ENCODE measurements around the gene PPDPF. TPM values are rescaled to one million over a fixed set of nuclear protein-coding genes. Genes with fewer than 3 reads are reported as not detected.

Gene PPDPF
- polyA plus RNA-seq, 3 donors, result 13.4 to 39.9 (median 26.1) TPM

DNA sequence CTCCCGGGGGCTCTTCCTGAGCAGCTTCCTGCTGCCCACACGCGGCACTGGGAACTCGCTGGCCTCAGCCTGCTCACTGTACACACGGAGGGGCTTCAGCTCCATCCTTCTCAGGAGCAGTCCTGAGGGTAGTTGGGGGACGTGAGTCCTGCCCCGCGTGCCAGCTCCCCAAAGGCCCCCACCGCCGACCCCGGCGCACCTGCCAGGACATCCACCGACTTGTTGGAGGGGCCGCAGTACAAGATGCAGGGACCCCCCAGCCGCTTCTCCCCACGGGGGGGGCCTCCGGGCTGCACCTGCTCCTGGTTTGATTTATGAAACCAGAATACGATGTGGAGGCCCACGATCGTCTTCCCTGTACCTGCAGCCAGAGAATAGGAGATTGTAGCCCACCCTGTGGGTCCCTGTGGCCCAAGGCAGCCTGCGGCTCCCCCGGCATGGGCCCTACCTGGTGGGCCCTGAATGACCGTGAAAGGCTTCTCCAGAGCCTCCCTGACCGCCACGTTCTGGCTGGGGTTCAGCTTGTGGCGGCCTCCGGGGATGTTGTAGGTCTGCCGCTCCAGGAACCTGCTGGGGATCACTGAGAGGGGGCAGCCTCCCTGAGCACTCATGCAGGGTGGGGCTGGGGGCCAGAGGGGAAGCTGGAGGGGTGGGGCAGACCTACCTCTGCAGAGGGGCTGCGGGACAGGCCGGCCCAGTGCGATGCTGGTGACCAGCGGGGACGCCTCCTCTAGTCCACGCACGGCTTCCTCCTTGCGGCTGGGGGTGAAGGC is 41.2 kb downstream of the PPDPF start:
- Histone ChIP-seq H3K4me2 (replicated peaks; ENCODE audit: extremely low read depth, low read length, poor library complexity, severe bottlenecking) (no peak overlapping the region), H3K27me3 (ENCODE audit: control insufficient read depth in 2 of 2, insufficient read depth in 2 of 2, low read length in 2 of 2) (peaks cover 0 to 55% of the 10 kb centered on the region in 2 donors), H3K36me3 (replicated peaks in 1 of 2; ENCODE audit: control insufficient read depth in 1 of 2, insufficient read depth in 2 of 2, low read length in 2 of 2) (peaks cover 40 to 72% of the 10 kb centered on the region in 2 donors), H3K4me3 (replicated peaks in 1 of 3; ENCODE audit: low read depth in 2 of 3, low read length in 3 of 3) (no peak overlapping the region), H2AFZ (ENCODE audit: insufficient read depth, low read depth, low read length, poor library complexity, severe bottlenecking) (no peak overlapping the region), H3K9ac (ENCODE audit: insufficient read depth, low read length, poor library complexity, severe bottlenecking) (no peak overlapping the region), H3K27ac (ENCODE audit: low read depth in 1 of 2, low read length in 2 of 2) (no peak overlapping the region), H4K20me1 (ENCODE audit: insufficient read depth, low read length) (peaks cover 94% of the 10 kb centered on the region), H3K4me1 (ENCODE audit: control insufficient read depth in 1 of 2, insufficient read depth in 2 of 2, low read length in 2 of 2) (peaks cover 3 to 4% of the 10 kb centered on the region in 2 donors), H3K79me2 (ENCODE audit: insufficient read depth, low read length) (no peaks in the 10 kb centered on the region), H3K9me3 (replicated peaks in 1 of 2; ENCODE audit: control insufficient read depth in 1 of 2, insufficient read depth in 1 of 2, low read length in 2 of 2) (peaks cover 15 to 16% of the 10 kb centered on the region in 2 donors)
- Mint-ChIP-seq H3K27me3 (ENCODE audit: low read depth in 3 of 3) (peaks cover 15 to 70% (median 52%) of the 10 kb centered on the region in 3 donors), H3K4me3 (no peak overlapping the region), H3K9me3 (peaks cover 6 to 32% (median 12%) of the 10 kb centered on the region in 7 donors), H3K4me1 (no peaks in the 10 kb centered on the region), H3K27ac (no peak overlapping the region), H3K36me3 (peaks cover 37 to 67% of the 10 kb centered on the region in 2 donors)
- WGBS (ENCODE audit: insufficient coverage), result 93% methylated on average over 34 of the region's 36 CpGs
- DNase-seq, result no peak
- intact Hi-C loops (cut with micrococcal nuclease), result loop anchor here in 1 of 2 donors (10.0 kb wide), 1 partner anchor 333 kb away; the partner anchor contains the start of gene DNAJC5
- TF ChIP-seq, protein P1, sequence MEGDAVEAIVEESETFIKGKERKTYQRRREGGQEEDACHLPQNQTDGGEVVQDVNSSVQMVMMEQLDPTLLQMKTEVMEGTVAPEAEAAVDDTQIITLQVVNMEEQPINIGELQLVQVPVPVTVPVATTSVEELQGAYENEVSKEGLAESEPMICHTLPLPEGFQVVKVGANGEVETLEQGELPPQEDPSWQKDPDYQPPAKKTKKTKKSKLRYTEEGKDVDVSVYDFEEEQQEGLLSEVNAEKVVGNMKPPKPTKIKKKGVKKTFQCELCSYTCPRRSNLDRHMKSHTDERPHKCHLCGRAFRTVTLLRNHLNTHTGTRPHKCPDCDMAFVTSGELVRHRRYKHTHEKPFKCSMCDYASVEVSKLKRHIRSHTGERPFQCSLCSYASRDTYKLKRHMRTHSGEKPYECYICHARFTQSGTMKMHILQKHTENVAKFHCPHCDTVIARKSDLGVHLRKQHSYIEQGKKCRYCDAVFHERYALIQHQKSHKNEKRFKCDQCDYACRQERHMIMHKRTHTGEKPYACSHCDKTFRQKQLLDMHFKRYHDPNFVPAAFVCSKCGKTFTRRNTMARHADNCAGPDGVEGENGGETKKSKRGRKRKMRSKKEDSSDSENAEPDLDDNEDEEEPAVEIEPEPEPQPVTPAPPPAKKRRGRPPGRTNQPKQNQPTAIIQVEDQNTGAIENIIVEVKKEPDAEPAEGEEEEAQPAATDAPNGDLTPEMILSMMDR (IDR thresholded peaks at IDR 0.05), result no peak

DNA sequence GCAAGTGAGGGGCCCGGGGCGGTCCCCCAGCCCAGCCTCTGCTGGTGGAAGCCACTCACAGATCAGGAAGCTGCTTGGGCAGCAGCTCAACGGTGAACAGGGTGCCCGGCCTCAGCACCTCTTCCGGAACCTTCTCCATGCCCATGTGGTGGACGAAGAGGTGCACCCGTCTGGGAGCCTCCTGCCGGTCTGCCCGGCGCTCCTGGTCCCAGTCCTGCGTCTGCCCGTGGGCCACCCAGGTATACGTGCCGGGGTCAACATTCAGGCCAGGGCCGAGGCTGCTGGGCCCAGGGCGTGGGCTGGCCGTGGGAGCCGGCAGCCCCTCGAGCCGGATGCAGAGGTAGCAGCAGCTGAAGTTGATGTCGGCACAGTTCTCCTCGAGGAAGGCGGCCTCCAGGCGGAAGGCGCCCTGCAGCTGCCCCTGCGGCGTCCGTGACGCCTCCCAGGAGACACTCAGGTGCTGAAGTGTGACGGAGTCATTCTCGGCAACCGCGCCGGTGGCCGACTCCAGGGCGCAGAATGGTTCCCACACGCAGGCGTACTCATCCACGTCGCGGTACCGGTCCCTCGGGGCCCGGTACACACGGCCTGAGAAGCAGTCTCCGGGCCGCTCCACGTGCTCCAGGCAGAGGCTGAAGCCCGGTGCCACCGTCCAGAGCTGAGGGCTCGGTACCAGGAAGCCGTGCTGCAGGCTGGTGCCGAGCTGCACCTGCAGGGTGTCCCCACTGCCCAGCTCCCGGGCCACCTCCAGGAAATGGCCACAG is 42.1 kb downstream of the PPDPF start:
- Histone ChIP-seq H3K27ac (ENCODE audit: low read depth in 1 of 2, low read length in 2 of 2) (no peak overlapping the region), H3K4me3 (replicated peaks in 1 of 3; ENCODE audit: low read depth in 2 of 3, low read length in 3 of 3) (no peak overlapping the region), H3K4me1 (ENCODE audit: control insufficient read depth in 1 of 2, insufficient read depth in 2 of 2, low read length in 2 of 2) (peaks cover 11 to 12% of the 10 kb centered on the region in 2 donors), H3K27me3 (ENCODE audit: control insufficient read depth in 2 of 2, insufficient read depth in 2 of 2, low read length in 2 of 2) (peaks cover 0 to 50% of the 10 kb centered on the region in 2 donors), H4K20me1 (ENCODE audit: insufficient read depth, low read length) (peaks cover 93% of the 10 kb centered on the region), H3K36me3 (replicated peaks in 1 of 2; ENCODE audit: control insufficient read depth in 1 of 2, insufficient read depth in 2 of 2, low read length in 2 of 2) (peaks cover 40 to 72% of the 10 kb centered on the region in 2 donors), H3K9ac (ENCODE audit: insufficient read depth, low read length, poor library complexity, severe bottlenecking) (no peak overlapping the region), H2AFZ (ENCODE audit: insufficient read depth, low read depth, low read length, poor library complexity, severe bottlenecking) (no peak overlapping the region), H3K79me2 (ENCODE audit: insufficient read depth, low read length) (no peaks in the 10 kb centered on the region), H3K4me2 (replicated peaks; ENCODE audit: extremely low read depth, low read length, poor library complexity, severe bottlenecking) (no peak overlapping the region), H3K9me3 (replicated peaks in 1 of 2; ENCODE audit: control insufficient read depth in 1 of 2, insufficient read depth in 1 of 2, low read length in 2 of 2) (peaks cover 15 to 16% of the 10 kb centered on the region in 2 donors)
- TF ChIP-seq, protein P1 (IDR thresholded peaks at IDR 0.05), result no peak
- H3K27ac Mint-ChIP-seq, result no peak overlapping the region
- DNase-seq, result no peak
- peaks cover 17 to 70% (median 52%) of the 10 kb centered on the region in 3 donors for H3K27me3 Mint-ChIP-seq (ENCODE audit: low read depth in 3 of 3)
- H3K4me3 Mint-ChIP-seq, result no peak overlapping the region
- peaks cover 6% of the 10 kb centered on the region for H3K4me1 Mint-ChIP-seq
- peaks cover 35 to 72% of the 10 kb centered on the region in 2 donors for H3K36me3 Mint-ChIP-seq
- over 99% methylated on average over 54 of the region's 54 CpGs for WGBS (ENCODE audit: insufficient coverage)
- intact Hi-C loops (cut with micrococcal nuclease), result loop anchor here in 1 of 2 donors (10.0 kb wide), 1 partner anchor 332 kb away; the partner anchor contains the start of gene DNAJC5
- H3K9me3 Mint-ChIP-seq, result peaks cover 8 to 37% (median 14%) of the 10 kb centered on the region in 7 donors
